Stimulated activated CD4-positive, alpha-beta T cell treated with anti-CD3 and anti-CD28 coated beads, Interleukin-4, amount 100 ng/mL, for 4 hours (primary cell): ENCODE data around the gene MIOX.
A peak's percentile ranks its signal among the peaks of the same experiment; 100 is the strongest.
"Not testable (repeated sequence)": the region's sequence is repeated elsewhere in the genome, so short reads cannot be mapped to it uniquely, and the experiment has no call there.

ENCODE experiments used
- DNase-seq, 2 experiments: peaks; one replicate each; pipeline ENCODE4 v3.0.0-alpha.2; 2020

The MIOX gene

DNA sequence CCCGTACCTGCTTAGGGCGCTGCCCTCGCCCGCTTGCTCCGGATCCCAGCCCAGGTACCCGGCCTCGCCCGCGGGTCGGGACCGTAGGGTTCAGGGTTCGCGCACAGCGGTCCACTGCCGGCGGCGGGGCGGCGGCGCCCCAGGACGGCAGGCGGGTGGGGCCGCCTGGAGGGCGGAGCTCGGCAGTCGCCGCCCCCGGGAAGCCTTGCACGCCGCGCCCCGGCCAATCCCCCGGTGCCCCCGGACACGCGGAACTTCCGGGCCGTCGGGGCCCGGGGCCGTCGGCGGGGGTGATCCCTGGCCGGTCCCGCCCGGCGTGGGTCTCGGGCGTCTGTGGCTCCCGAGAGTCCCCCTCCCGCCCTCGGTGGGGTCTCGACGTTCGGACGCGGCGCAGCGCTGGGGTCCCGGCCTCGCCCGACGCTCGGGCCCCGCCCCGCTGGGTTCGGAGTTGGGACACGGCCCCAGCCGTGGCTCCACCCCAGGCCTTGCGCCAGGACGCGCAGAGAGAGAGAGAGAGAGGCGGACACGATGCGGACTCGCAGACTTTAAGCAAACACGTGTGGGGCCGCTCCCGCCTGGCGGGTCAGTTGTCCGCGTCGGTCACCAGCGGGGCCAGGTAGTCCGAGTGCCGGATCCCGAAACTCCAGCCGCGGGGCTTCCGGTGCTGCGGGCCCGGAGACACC is 43.4 kb downstream of the MIOX start, which contains the start of gene TYMP:
Gene TYMP, minus strand, starts transcription at position 116 of the 683 bp plus-strand sequence. CDS start 303 bp downstream, outside the sequence.
- peak; percentile 75 to 76 for DNase-seq

DNA sequence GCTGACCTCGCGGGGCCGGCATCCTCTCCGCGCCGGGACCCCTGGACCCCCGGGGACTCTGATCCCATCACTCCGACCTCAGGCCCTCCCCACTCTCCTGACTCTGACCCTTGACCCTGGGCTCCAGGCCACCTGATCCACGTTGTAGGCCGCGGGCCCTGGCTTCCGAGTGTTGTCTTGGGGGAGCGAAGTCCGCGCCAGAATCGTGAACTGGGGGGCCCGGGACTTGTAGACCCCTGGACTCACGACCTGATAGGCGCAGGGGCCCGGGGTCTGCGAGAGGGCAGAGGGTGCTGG is 43.9 kb downstream of the MIOX start:
- no peak for DNase-seq

DNA sequence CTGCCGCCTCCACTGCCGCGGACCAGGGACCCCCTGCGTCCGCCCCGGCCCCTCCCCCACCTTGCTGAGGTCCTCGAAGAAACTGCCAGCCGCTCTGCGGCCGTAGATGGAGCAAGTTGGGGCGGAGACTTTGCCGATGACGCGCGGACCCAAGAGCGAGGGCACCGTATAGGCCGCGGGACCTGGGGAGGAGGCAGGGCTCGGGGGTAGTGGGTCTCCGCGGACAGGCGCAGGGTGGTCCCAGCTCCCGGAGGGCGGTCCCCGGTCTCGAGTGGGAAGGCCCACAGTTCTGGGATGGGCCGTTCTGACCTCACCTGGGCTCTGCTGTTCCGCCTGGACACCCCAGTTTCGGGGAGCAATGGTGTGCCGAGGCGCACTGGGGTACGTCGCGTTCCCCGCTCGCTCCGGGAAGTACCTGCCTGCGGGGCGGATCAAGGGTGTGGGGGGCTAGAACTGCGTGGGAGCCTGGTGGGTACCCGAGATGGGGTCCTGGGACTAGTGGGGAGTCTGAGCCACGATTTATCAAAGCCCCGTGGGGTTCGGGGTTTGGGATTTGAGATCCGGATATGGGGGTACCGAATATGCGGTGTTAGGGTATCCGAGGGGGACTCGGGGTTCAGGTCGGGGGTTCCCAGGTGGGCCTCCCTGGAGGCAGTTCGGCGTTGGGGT is 44.4 kb downstream of the MIOX start:
- DNase-seq = peak; percentile 79 to 84

DNA sequence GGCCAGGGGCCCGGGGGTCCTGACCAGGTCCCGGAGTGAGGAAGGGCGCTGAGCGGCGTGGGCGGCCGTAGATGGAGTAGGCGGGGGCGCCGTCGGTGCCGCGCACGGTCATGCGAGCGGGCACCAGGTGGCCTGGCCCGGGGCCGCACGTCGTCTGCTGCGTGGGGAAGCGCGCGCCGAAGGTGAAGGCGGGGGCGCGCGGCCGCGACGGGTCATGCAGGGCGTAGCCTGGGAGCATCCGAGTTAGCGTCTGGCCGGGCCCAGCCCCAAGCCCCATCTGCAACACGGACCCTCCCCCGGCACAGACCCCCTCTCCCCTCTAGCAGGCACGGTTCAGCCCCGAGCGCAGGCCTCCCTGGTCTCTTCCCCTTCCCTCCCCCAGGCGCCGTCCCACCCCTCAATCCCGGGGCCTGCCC is 44.9 kb downstream of the MIOX start:
- peak; percentile 71 to 81 for DNase-seq

DNA sequence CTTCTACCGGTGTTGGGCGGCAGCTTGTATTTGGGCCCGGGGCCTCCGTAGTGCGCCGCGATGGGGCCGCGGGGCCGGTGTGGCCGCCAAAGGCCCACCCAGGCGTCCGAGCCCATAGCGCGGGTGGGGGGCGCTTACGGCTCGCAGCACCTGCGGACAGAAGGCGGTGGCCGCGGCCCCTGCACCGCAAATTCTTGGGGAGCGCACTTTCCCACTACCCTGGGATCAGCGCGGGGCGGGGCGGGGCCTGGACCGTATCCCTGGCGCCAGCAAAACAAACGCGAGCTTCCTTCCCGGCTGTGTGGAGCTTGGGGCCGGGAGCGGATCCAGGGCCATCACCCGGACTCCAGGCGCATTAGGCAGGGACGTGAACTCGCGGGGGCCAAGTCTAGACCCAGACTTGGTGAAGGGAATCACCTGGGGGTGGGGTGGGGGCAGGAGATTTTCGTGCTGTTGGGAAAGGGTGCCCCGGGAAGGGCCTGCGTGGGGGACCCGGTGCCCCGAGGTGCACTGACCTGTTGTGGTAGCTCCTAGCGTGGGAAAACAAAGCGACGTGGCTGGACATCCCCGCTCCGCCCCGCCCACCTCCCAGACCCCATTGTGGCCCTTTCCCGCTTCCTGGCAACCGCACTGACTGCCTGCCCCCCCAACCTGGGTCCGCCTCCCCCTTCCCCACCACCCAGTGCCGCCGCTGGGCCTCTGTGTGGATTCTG is 45.5 kb downstream of the MIOX start:
- no peak for DNase-seq

DNA sequence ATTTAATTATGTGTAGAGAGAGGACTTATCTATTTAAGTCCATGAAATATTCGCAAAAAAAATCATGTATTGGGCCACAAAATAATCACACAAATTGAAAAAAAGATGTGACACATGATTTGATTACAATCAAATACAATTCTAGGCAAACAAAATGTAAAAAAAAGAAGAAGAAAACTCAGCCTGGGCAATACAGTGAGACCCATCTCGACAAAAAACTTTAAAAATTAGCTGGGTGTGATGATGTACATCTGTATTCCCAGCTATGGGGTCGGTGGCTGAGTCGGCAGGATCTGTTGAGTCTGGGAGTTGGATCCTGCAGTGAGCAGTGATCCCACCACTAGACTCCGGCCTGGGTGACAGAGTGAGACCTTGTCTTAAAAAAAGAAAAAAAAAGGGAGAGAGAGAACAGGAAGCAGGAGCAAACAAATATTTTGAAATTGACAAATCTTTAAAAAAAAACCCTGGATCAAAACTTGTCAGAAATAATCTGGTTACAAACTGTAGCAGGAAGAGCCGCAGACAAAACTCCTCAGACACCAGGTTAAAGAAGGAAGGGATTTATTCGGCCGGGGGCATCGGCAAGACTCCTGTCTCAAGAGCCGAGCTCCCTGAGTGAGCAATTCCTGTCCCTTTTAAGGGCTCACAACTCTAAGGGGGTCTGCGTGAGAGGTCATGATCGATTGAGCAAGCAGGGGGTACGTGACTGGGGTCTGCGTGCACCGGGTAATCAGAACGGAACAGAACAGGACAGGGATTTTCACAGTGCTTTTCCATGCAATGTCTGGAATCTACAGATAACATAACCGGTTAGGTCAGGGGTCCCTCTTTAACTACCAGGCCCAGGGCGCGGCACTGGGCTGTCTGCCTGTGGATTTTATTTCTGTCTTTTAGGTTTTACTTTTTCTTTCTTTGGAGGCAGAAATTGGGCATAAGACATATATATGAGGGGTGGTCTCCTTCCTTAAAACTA is 46.5 kb downstream of the MIOX start:
- no peak for DNase-seq

DNA sequence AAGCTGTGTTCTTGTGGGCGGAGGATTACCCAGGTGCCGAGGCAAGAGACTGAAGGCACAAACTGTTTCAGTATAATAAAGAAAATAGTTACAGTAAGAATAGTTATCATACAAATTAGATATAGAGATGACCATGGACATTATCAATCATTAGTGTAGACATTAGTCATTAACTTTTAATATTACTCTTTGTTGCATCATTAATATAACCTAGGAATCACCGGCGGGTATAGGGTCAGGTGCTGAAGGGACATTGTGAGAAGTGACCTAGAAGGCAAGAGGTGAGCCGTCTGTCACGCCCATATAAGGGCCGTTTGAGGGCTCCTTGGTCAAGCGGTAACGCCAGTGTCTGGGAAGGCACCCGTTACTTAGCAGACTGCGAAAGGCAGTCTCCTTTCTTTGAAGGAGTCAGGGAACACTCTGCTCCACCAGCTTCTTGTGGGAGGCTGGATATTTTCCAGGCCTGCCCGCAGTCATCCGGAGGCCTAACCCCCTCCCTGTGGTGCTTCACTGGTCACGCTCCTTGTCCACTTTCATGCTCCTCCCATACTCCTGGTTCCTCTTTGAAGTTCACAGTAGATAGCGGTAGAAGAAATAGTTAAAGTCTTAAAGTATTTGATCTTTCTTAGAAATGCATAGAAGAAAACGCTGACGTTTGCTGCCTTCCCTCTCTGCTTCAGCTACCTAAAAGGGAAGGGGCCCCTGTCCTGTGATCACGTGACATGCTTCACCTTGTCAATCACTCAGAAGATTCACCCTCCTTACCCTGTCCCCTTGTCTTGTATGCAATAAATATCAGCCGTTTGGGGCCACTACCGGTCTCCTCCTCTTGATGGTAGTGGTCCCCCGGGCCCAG is 47.4 kb downstream of the MIOX start:
- DNase-seq = not testable (repeated sequence)

DNA sequence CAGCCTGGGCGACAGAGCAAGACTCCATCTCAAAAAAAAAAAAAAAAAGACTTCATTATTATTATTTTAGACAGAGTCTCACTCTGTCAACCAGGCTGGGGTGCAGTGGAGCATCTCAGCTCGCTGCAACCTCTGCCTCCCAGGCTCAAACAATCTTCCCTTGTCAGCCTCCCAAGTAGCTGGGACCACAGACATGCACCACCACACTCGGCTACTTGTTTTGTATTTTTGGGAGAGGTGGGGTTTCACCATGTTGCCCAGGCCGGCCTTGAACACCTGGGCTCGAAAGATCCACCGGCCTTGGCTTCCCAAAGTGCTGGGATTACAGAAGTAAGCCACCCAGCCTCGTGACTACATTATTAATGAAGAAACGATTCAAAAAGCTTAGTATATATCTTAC is 48.5 kb downstream of the MIOX start:
- DNase-seq = no peak

DNA sequence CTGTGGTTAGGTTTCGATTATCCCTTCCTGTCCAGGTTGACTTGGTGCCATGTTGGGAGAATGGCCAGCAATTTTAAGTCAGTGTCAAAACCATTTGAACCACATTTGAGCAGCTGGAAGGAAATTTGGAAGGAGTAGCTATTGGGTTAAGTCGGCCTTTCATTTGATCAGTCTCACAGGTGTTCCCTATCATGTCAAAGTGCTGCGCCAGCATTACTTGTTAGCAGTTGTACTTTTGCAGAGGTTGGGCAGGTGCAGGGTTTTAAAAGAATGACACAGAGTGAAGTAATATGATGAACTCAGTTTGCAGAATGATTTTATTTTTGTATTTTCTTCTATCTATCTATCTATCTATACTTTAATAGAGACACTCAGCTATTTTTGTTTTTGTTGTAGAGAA is 49.6 kb downstream of the MIOX start:
- DNase-seq = no peak

DNA sequence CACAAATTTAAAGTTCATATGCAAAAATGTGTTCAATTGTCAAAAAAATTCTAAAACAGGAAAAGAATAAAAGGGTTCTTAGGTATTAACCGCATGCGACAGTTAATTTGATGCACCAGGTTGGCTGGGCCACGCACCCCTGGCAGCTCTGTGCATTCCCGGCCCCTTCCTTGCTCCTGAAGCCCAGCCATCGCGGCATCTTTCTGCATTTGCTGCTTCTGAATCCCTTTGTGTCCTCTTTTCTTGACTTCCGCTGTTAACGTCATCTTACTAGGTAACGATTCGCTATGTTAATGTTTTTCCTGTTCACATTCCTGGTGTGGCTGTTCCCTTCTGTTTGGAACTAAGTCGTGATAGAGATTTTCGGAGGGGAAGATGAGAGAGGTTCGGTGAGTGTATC is 51.1 kb downstream of the MIOX start:
- DNase-seq = no peak
